ENCODE measurements around the gene SLC30A1.
"Not testable (repeated sequence)": the region's sequence is repeated elsewhere in the genome, so short reads cannot be mapped to it uniquely, and the experiment has no call there.

The SLC30A1 gene

DNA sequence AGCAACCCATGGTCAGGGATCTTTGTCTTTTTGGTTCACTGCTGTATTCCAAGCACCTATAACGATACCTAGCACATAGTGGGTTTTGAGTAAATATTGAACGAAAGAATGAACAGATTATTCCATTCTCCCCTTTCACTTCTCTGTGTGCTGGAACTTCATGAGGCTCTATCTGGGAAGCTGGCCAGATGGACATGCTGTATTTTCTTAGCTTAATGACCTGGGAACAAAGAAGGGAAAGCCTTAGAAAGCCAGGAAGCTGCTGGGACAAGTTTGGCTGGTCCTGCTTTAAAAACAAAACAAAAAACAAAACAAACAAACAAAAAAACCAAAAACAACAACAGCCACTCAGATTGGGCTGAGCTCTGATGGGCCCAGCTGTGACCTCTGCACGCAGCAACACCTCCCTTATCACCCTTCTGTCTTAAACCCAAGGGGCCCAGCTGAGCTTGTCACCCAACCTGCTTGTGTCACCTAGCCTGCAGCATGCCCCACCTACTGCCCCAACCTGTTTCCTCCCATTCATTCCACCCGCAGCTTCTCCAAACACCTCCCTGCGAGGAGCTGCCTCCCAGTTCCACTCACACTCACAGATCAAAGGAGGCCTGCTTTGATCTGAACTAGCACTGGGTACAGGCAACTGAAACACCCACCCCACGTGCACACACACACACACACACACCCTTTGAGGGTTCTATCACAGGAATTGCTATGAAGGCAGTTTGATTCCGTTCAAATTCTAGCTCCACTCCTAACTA is 37.1 kb downstream of the SLC30A1 start:
- no peak for DNase-seq

- no peak for DNase-seq
These were observed 37.7 kb downstream of the SLC30A1 start for GRCh38 chr1:211541278-211541677.

- DNase-seq, result not testable (repeated sequence)
These were observed 38.1 kb downstream of the SLC30A1 start for GRCh38 chr1:211540824-211541223.

DNA sequence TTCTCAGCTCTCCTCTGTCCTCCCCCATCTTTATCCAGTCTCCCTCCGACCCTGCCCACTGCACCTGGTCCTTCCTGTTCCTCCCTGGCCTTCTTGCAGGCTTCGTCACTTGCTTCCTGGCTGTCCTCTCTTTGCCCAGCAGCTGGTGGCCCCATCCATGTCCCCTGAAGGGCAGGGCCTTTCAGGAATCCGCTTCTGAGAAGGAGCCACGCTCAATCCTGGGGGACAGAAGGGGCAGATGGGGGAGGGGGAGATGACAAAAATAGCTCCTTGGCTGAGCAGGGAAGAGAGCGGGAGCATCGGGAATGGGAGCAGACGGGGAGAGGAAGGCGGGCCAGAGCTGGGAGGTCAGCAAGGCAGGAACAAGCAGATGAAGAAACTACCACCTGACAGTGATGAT is 40.7 kb downstream of the SLC30A1 start:
- no peak for DNase-seq

DNA sequence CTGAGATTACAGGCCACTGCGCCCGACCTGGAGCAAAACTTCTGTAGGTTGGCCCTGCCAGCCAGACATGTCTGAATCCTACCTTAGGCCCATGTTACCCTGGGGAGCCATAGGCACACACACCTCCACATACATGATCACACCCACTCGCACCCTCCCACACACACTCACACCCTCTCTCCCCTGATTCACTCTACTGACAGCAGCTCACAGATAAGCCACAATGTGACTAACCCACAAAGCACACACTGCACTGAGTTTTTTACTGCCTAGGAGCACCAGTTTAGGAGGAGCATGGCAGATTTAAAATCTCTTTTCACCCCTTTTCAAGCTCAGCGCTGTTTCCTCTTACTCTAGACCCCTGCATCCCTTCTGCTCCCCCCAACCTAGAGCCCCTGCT is 41.7 kb downstream of the SLC30A1 start:
- no peak for DNase-seq

DNA sequence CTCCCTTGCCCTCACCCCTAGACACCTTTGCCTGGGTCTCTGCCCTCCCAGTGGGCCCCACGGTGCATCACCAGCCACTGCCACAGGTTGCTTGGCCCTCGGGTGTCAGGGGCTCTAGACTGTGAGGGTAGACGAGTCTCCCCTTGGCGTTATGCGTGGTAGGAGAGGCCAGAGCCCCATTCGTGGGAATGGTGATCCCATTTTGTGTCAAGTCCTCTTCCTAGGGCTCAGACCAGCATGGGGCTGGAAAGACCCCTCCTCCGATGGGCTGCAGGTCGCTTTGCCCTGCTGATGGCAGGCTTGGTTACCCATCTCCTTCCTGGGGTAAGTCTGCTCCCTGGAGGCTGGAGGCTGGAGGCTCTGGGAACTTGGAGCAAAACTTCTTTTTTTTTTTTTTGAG is 42.4 kb downstream of the SLC30A1 start:
- DNase-seq, result no peak

DNA sequence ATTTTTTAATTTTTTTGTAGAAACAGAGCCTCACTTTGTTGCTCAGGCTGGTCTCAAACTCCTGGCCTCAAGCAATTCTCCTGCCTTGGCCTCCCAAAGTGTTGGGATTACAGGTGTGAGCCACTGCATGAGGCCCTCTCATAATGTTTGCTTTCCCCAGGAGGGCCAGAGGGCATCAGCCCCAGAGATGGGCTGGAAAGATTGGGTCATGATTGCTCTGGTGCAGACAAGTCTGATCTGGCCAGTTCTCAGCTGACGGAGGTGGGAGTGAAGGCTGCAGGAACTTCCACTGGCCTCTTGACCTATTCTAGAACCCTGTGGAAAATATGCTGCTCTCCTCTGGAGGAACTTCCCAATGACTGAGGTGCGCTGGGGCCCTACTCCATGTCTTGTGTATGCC is 43.6 kb downstream of the SLC30A1 start:
- no peak for DNase-seq

GRCh38 chr1:211534545-211535291 is 44.2 kb downstream of the SLC30A1 start:
- DNase-seq, result no peak

- no peak for DNase-seq
These were observed 46.9 kb downstream of the SLC30A1 start for GRCh38 chr1:211532088-211532444.

- DNase-seq, result no peak
These were observed 47.5 kb downstream of the SLC30A1 start for GRCh38 chr1:211531194-211532087.

DNA sequence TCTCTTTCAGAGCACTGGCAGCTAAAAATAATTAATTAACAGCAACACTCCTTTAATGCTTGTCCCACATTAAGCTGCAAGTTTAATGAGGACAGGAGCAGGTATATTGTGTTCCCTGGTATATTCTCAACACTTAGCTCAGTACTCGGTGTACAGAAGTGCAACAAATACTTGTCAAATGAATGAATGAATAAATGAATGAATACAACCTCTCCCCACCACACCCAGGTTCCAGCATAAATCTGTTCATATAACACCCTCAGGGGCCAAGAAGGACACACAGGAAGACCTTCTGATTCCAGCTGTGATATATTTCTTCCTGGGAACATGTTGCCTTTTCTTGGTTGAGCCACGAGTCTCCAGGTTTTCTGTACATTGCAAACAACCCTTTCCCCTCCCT is 48.9 kb downstream of the SLC30A1 start:
- DNase-seq, result no peak

GRCh38 chr1:211529453-211529852 is 49.5 kb downstream of the SLC30A1 start:
- DNase-seq, result no peak

GRCh38 chr1:211529011-211529410 is 50.0 kb downstream of the SLC30A1 start:
- DNase-seq, result no peak

GRCh38 chr1:211527888-211528287 is 51.1 kb downstream of the SLC30A1 start:
- no peak for DNase-seq

DNA sequence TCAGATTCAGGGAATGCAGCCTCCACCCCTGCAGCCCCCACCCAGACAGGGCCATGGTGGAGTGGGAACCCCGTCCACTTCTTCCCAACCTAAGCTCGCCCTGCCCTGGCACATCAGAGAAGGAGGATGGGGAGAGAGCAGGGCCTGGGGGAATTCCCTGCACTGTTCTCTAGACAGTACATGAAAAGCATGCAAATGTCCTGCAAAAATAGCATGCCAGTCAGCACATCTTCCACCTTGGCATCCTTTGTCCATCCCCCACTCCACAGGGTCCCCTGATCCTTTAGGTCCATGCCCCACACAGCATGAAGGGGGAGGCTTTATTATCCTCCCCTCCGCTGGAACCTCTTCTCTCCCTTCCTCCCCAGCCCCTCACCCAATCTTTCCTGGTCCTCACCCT is 52.0 kb downstream of the SLC30A1 start:
- no peak for DNase-seq

DNA sequence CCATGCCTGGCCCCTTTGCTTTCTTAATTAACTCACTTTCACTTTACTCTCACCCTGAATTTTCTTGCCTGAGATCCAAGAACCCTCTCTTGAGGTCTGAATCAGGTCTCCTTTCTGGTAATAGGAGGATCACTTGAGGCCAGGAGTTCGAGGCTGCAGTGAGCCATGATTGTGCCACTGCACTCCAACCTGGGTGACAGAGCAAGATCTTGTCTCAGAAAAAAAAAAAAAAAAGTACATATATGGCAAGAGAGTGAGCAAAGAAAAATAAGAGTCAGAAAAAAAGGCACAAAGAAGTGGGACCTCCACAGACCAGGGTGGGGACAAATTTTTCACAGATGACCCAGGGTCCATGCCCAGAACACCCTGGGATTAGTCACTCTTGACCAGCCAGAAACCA is 52.9 kb downstream of the SLC30A1 start:
- DNase-seq, result no peak

- no peak for DNase-seq
These were observed 53.8 kb downstream of the SLC30A1 start for GRCh38 chr1:211525101-211525676.

GRCh38 chr1:211524521-211524920 is 54.4 kb downstream of the SLC30A1 start:
- no peak for DNase-seq

- no peak for DNase-seq
These were observed 56.2 kb downstream of the SLC30A1 start for GRCh38 chr1:211522804-211523203.
